Mucosa of gallbladder (tissue), 1 donor: ENCODE measurements around the gene RAB3IL1. TPM values are rescaled to one million over a fixed set of nuclear protein-coding genes. Genes with fewer than 3 reads are reported as not detected.

ENCODE experiments used
- DNase-seq: peaks from one replicate; pipeline ENCODE4 v3.0.0-alpha.2; 2020; ENCODE audit warnings: low spot score
- total RNA-seq: library from RNA; stranded (reverse); gene quantifications from one replicate; pipeline ENCODE4 v1.2.1, GENCODE V29; 2021
- donor health status: DM: no; HTN: no; CAD: no.

The RAB3IL1 gene
- total RNA-seq, 1 donor from 2014 or later: 12.1 TPM

- DNase-seq: no peak
Measured at GRCh38 chr11:61868571-61869428, 48.6 kb downstream of the RAB3IL1 start.

GRCh38 chr11:61866958-61867343 is 50.4 kb downstream of the RAB3IL1 start:
- DNase-seq: no peak

GRCh38 chr11:61866231-61866957 is 51.0 kb downstream of the RAB3IL1 start:
- no peak for DNase-seq

- no peak for DNase-seq
Measured at GRCh38 chr11:61864814-61865775, 52.3 kb downstream of the RAB3IL1 start.

GRCh38 chr11:61863548-61864081 is 53.8 kb downstream of the RAB3IL1 start:
- no peak for DNase-seq

GRCh38 chr11:61862714-61863547 is 54.4 kb downstream of the RAB3IL1 start:
- DNase-seq: no peak

- DNase-seq: no peak
Measured at GRCh38 chr11:61861634-61862033, 55.7 kb downstream of the RAB3IL1 start.

- peak; percentile 69 for DNase-seq
Measured at GRCh38 chr11:61860054-61860903, 57.1 kb downstream of the RAB3IL1 start.

GRCh38 chr11:61855939-61856680 is 61.3 kb downstream of the RAB3IL1 start:
- no peak for DNase-seq

GRCh38 chr11:61854966-61855714 is 62.2 kb downstream of the RAB3IL1 start:
- DNase-seq: no peak

- no peak for DNase-seq
Measured at GRCh38 chr11:61854206-61854895, 63.0 kb downstream of the RAB3IL1 start.

GRCh38 chr11:61853698-61854169 is 63.6 kb downstream of the RAB3IL1 start:
- no peak for DNase-seq

GRCh38 chr11:61851900-61852295 is 65.5 kb downstream of the RAB3IL1 start:
- no peak for DNase-seq

GRCh38 chr11:61851113-61851899 is 66.1 kb downstream of the RAB3IL1 start:
- DNase-seq: no peak

- no peak for DNase-seq
Measured at GRCh38 chr11:61850687-61851086, 66.7 kb downstream of the RAB3IL1 start.

GRCh38 chr11:61848631-61849030 is 68.7 kb downstream of the RAB3IL1 start:
- no peak for DNase-seq
